ENCODE measurements around the gene FXYD2.
"Not testable (repeated sequence)": the region's sequence is repeated elsewhere in the genome, so short reads cannot be mapped to it uniquely, and the experiment has no call there.

FXYD2 gene

GRCh38 chr11:117819096-117820040 lies 5.2 kb downstream of the FXYD2 start:
- peak; percentile 75 for DNase-seq

- no peak for DNase-seq
Observed at GRCh38 chr11:117818041-117818873, 6.3 kb downstream of the FXYD2 start.

GRCh38 chr11:117817368-117818040 lies 7.0 kb downstream of the FXYD2 start:
- peak; percentile 72 for DNase-seq

- no peak for DNase-seq
Observed at GRCh38 chr11:117816846-117817367, 7.6 kb downstream of the FXYD2 start.

- DNase-seq: peak; percentile 68
Observed at GRCh38 chr11:117816151-117816741, 8.3 kb downstream of the FXYD2 start.

GRCh38 chr11:117815262-117815803 lies 9.2 kb downstream of the FXYD2 start:
- DNase-seq: no peak

GRCh38 chr11:117814766-117815261 lies 9.7 kb downstream of the FXYD2 start:
- peak; percentile 46 for DNase-seq

GRCh38 chr11:117814204-117814765 lies 10.3 kb downstream of the FXYD2 start:
- no peak for DNase-seq

GRCh38 chr11:117810056-117810451 lies 14.5 kb downstream of the FXYD2 start:
- DNase-seq: not testable (repeated sequence)

- peak; percentile 31 for DNase-seq
Observed at GRCh38 chr11:117809236-117810055, 15.1 kb downstream of the FXYD2 start.

GRCh38 chr11:117808784-117809183 lies 15.8 kb downstream of the FXYD2 start:
- no peak for DNase-seq

GRCh38 chr11:117807482-117808327 lies 16.8 kb downstream of the FXYD2 start:
- DNase-seq: peak; percentile 63

- no peak for DNase-seq
Observed at GRCh38 chr11:117806846-117807245, 17.7 kb downstream of the FXYD2 start.

GRCh38 chr11:117805045-117805444 lies 19.5 kb downstream of the FXYD2 start:
- DNase-seq: no peak

GRCh38 chr11:117803896-117804295 lies 20.6 kb downstream of the FXYD2 start:
- no peak for DNase-seq

- DNase-seq: no peak
Observed at GRCh38 chr11:117799634-117800033, 24.9 kb downstream of the FXYD2 start.

- DNase-seq: no peak
Observed at GRCh38 chr11:117796872-117797529, 27.5 kb downstream of the FXYD2 start, which contains the start of gene DSCAML1. TSS of gene DSCAML1 (minus strand) at chr11:117797216. CDS start at chr11:117797079, 137 bp downstream.

GRCh38 chr11:117796456-117796871 lies 28.1 kb downstream of the FXYD2 start:
- no peak for DNase-seq
